Measurements from ENCODE around the gene ELK1.

The ELK1 gene

GRCh38 chrX:47595716-47596251, 54.6 kb downstream of the ELK1 start:
- no peak overlapping the region for H3K27ac Mint-ChIP-seq
- H3K27me3 Mint-ChIP-seq (ENCODE audit: low read depth, poor library complexity) = no peaks in the 10 kb centered on the region
- peaks cover 5% of the 10 kb centered on the region for H3K36me3 Mint-ChIP-seq (ENCODE audit: low read depth)
- H3K4me3 Mint-ChIP-seq = no peak overlapping the region
- no peaks in the 10 kb centered on the region for H3K4me1 Mint-ChIP-seq
- TF ChIP-seq CTCF (IDR thresholded peaks at IDR 0.05) = no peak
- DNase-seq = no peak
- peaks cover 59% of the 10 kb centered on the region for H3K9me3 Mint-ChIP-seq

- TF ChIP-seq CTCF (IDR thresholded peaks at IDR 0.05) = no peak
- peaks cover 58% of the 10 kb centered on the region for H3K9me3 Mint-ChIP-seq
- H3K36me3 Mint-ChIP-seq (ENCODE audit: low read depth) = peaks cover 5% of the 10 kb centered on the region
- peaks cover 3% of the 10 kb centered on the region for H3K27me3 Mint-ChIP-seq (ENCODE audit: low read depth, poor library complexity)
- no peak overlapping the region for H3K4me3 Mint-ChIP-seq
- no peak for DNase-seq
- no peaks in the 10 kb centered on the region for H3K4me1 Mint-ChIP-seq
- no peak overlapping the region for H3K27ac Mint-ChIP-seq
These were observed 56.8 kb downstream of the ELK1 start for GRCh38 chrX:47593522-47593921.

- Mint-ChIP-seq H3K27me3 (ENCODE audit: low read depth, poor library complexity) (peaks cover 9% of the 10 kb centered on the region), H3K4me1 (peaks cover under 1% of the 10 kb centered on the region), H3K4me3 (no peak overlapping the region), H3K9me3 (peaks cover 49% of the 10 kb centered on the region), H3K36me3 (ENCODE audit: low read depth) (peaks cover under 1% of the 10 kb centered on the region), H3K27ac (no peak overlapping the region)
- no peak for DNase-seq
- no peak for TF ChIP-seq CTCF (IDR thresholded peaks at IDR 0.05)
These were observed 59.4 kb downstream of the ELK1 start for GRCh38 chrX:47590984-47591383.

DNA sequence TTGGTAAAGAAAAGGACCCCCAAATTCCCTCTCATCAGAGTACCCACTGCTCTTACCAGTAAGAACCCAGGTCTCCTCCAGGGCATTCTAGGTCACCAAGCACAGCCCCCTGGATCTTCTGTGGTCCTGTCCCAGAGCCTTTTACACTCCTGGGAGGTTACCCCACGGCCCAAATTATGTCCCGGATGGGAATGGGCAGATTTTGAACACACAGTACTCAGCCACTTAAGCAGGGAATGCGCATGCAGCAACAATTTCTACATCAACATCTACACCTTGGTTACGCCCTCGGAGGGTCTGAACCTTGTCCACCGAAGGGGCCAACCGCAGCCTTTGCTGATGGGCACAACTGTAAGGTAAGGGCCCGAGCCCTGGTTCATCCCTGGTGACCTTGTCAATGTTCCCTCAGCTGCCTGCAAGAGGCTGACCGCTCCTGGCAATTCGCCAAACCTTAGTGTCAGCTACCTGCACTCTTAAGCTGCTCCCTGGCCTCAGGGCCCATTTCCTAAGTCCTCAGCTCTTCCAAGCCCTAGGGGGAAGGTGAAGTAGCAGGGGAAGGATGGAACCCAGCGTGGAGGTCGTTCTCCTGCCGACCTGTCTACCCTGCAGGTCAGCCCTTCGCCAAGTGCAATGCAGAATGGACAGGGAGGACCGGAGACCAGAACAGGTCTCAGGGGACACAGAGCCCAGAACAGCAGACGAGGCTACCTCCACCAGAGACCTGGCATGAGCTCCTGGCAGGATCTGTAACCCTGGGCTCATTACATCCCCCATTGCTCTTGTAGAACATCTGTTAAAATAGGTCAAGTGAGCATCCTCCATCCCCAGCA, 62.2 kb downstream of the ELK1 start:
- Mint-ChIP-seq H3K4me1 (peaks cover 14% of the 10 kb centered on the region), H3K4me3 (no peak overlapping the region)
- no peak for TF ChIP-seq CTCF (IDR thresholded peaks at IDR 0.05)

GRCh38 chrX:47587091-47587891, 63.1 kb downstream of the ELK1 start:
- no peak for TF ChIP-seq CTCF (IDR thresholded peaks at IDR 0.05)
- peaks cover 14% of the 10 kb centered on the region for H3K4me1 Mint-ChIP-seq
- peaks cover 9% of the 10 kb centered on the region for H3K27me3 Mint-ChIP-seq (ENCODE audit: low read depth, poor library complexity)
- H3K4me3 Mint-ChIP-seq = no peak overlapping the region
- DNase-seq = no peak
- peaks cover 57% of the 10 kb centered on the region for H3K9me3 Mint-ChIP-seq
- peak overlapping the region; percentile 50 for H3K27ac Mint-ChIP-seq
- H3K36me3 Mint-ChIP-seq (ENCODE audit: low read depth) = peaks cover 10% of the 10 kb centered on the region

More for the DNA sequence above, 62.2 kb downstream of the ELK1 start:
- DNase-seq = no peak
- Mint-ChIP-seq H3K27ac (no peak overlapping the region), H3K27me3 (ENCODE audit: low read depth, poor library complexity) (peaks cover 9% of the 10 kb centered on the region), H3K9me3 (peaks cover 58% of the 10 kb centered on the region), H3K36me3 (ENCODE audit: low read depth) (peaks cover 10% of the 10 kb centered on the region)
